Esophagus muscularis mucosa (tissue), 4 donors: ENCODE data around the gene PACSIN2. TPM values are rescaled to one million over a fixed set of nuclear protein-coding genes. Genes with fewer than 3 reads are reported as not detected.

Experiments
- DNase-seq: peaks from one replicate; pipeline ENCODE4 v3.0.0-alpha.2; 2017; ENCODE audit errors: extremely low spot score
- H3K27ac ChIP-seq, 4 donors: fragments of 200-600 bp; sonication (generic); replicated peaks in 1 of 4; 1 replicate in 3 of 4; 2 replicates in 1 of 4; pipeline ENCODE4 v1.5.1; 2016 to 2019; ENCODE audit warnings: mild to moderate bottlenecking in 1 of 4
- H3K27me3 ChIP-seq, 4 donors: fragments of 200-600 bp; sonication (generic); one replicate each; pipeline versions ENCODE4 v1.5.1 to v1.6.0; 2016 to 2019
- H3K36me3 ChIP-seq, 4 donors: fragments of 200-600 bp; sonication (generic); one replicate each; pipeline ENCODE4 v1.5.1; 2016 to 2019
- H3K4me1 ChIP-seq, 4 donors: fragments of 200-600 bp; sonication (generic); one replicate each; pipeline ENCODE4 v1.5.1; 2016 to 2019
- H3K4me3 ChIP-seq, 4 donors: fragments of 200-600 bp; sonication (generic); 1 replicate in 2 of 4; 2 replicates in 2 of 4; pipeline ENCODE4 v1.5.1; 2016 to 2019; ENCODE audit warnings: mild to moderate bottlenecking in 4 of 4, moderate library complexity in 1 of 4
- H3K9me3 ChIP-seq, 4 donors: fragments of 200-600 bp; sonication (generic); 1 replicate in 3 of 4; 2 replicates in 1 of 4; pipeline ENCODE4 v1.5.1; 2016 to 2019
- CTCF ChIP-seq, 3 experiments: fragments of 200-600 bp in 2 of 3; fragments of 450-650 bp in 1 of 3; sonication (generic) in 2 of 3; IDR thresholded peaks; one replicate each; pipeline ENCODE4 v1.5.1; 2017 to 2019; ENCODE audit warnings: antibody characterized with exemption in 3 of 3, mild to moderate bottlenecking in 2 of 3, moderate library complexity in 1 of 3
- EP300 ChIP-seq: sonication (generic); formaldehyde crosslinking; IDR thresholded peaks from one replicate; pipeline ENCODE4 v1.6.1; 2017; ENCODE audit warnings: antibody characterized with exemption
- POLR2A ChIP-seq: fragments of 450-650 bp; IDR thresholded peaks from one replicate; pipeline ENCODE4 v1.6.1; 2017; ENCODE audit warnings: antibody characterized with exemption, moderate library complexity, mild to moderate bottlenecking, low read depth
- POLR2AphosphoS5 ChIP-seq, 2 donors: sonication (generic); formaldehyde crosslinking; IDR thresholded peaks; one replicate each; pipeline ENCODE4 v1.6.1; 2017; ENCODE audit warnings: antibody characterized with exemption in 2 of 2
- WGBS: methylation state at CpG from one replicate; pipeline ENCODE4 v1.1.5; 2018; 5-methylcytosine and 5-hydroxymethylcytosine counted together
- intact Hi-C: fragments of 100-400 bp; cut with DNase I; formaldehyde crosslinking; loops from one replicate; pipeline ENCODE4 v1.15.1; 2023
- total RNA-seq, 4 donors: library from RNA; depleted of rRNA; stranded (reverse); fragments of >200 nt; gene quantifications; one replicate each; pipeline versions ENCODE4 v1.1.0 to v1.2.1, GENCODE V29; 2016

PACSIN2 gene
- total RNA-seq, 4 donors from 2014 or later, result 91.1 to 147 (median 116) TPM

GRCh38 chr22:43005106-43005505 lies 9.8 kb downstream of the PACSIN2 start:
- Histone ChIP-seq H3K36me3 (no peaks in the 10 kb centered on the region), H3K27me3 (no peaks in the 10 kb centered on the region), H3K9me3 (no peaks in the 10 kb centered on the region), H3K4me1 (peaks cover 57 to 99% (median 91%) of the 10 kb centered on the region in 4 donors), H3K27ac (peak overlapping the region in 1 of 4 donors; percentile 15), H3K4me3 (no peak overlapping the region)
- intact Hi-C loops, result no loop called here
- no peak for DNase-seq
- TF ChIP-seq EP300, result no peak
- no peak for TF ChIP-seq POLR2AphosphoS5 (IDR thresholded peaks at IDR 0.05)
- no peak for TF ChIP-seq POLR2A
- TF ChIP-seq CTCF (IDR thresholded peaks at IDR 0.05), result no peak
- 77% methylated on average over 2 of the region's 2 CpGs for WGBS

- TF ChIP-seq POLR2AphosphoS5 (IDR thresholded peaks at IDR 0.05) (no peak), EP300 (no peak), POLR2A (no peak), CTCF (IDR thresholded peaks at IDR 0.05) (no peak)
- Histone ChIP-seq H3K4me1 (peaks cover 56 to 100% (median 91%) of the 10 kb centered on the region in 4 donors), H3K27me3 (no peaks in the 10 kb centered on the region), H3K36me3 (no peaks in the 10 kb centered on the region), H3K27ac (peak overlapping the region in 2 of 4 donors; percentile 4 to 15), H3K4me3 (no peak overlapping the region), H3K9me3 (no peaks in the 10 kb centered on the region)
- no peak for DNase-seq
- WGBS, result 61% methylated on average over 13 of the region's 13 CpGs
- intact Hi-C loops, result no loop called here
These were observed 10.4 kb downstream of the PACSIN2 start for GRCh38 chr22:43004362-43005035.

- intact Hi-C loops, result no loop called here
These were observed 12.8 kb downstream of the PACSIN2 start for GRCh38 chr22:43002202-43002586.

GRCh38 chr22:43001271-43002201 lies 13.4 kb downstream of the PACSIN2 start:
- peaks cover 55 to 98% (median 86%) of the 10 kb centered on the region in 4 donors for H3K4me1 ChIP-seq
- peak overlapping the region; percentile 43 to 68 (median 61) for H3K27ac ChIP-seq
- no peaks in the 10 kb centered on the region for H3K36me3 ChIP-seq
- no peaks in the 10 kb centered on the region for H3K9me3 ChIP-seq
- WGBS, result 47% methylated on average over 2 of the region's 3 CpGs
- intact Hi-C loops, result no loop called here
- TF ChIP-seq EP300 (no peak), CTCF (IDR thresholded peaks at IDR 0.05) (no peak)
- no peak for DNase-seq
- H3K27me3 ChIP-seq, result no peaks in the 10 kb centered on the region
- H3K4me3 ChIP-seq, result no peak overlapping the region

More at GRCh38 chr22:43002202-43002586, 12.8 kb downstream of the PACSIN2 start:
- Histone ChIP-seq H3K27ac (peak overlapping the region; percentile 43 to 68 (median 61)), H3K4me3 (no peak overlapping the region), H3K9me3 (no peaks in the 10 kb centered on the region), H3K27me3 (no peaks in the 10 kb centered on the region), H3K4me1 (peaks cover 50 to 98% (median 83%) of the 10 kb centered on the region in 4 donors), H3K36me3 (no peaks in the 10 kb centered on the region)
- no peak for TF ChIP-seq POLR2AphosphoS5 (IDR thresholded peaks at IDR 0.05)
- TF ChIP-seq CTCF (IDR thresholded peaks at IDR 0.05), result no peak
- TF ChIP-seq EP300, result no peak
- TF ChIP-seq POLR2A, result no peak
- DNase-seq, result no peak
- 41% methylated on average over 5 of the region's 5 CpGs for WGBS
